ENCODE measurements around the gene TAF1C. TPM values are rescaled to one million over a fixed set of nuclear protein-coding genes. Genes with fewer than 3 reads are reported as not detected.
A peak's percentile ranks its signal among the peaks of the same experiment; 100 is the strongest.

The TAF1C gene
- total and polyA plus RNA-seq, 7 donors: 5.4 to 49.0 (median 20.7) TPM

DNA sequence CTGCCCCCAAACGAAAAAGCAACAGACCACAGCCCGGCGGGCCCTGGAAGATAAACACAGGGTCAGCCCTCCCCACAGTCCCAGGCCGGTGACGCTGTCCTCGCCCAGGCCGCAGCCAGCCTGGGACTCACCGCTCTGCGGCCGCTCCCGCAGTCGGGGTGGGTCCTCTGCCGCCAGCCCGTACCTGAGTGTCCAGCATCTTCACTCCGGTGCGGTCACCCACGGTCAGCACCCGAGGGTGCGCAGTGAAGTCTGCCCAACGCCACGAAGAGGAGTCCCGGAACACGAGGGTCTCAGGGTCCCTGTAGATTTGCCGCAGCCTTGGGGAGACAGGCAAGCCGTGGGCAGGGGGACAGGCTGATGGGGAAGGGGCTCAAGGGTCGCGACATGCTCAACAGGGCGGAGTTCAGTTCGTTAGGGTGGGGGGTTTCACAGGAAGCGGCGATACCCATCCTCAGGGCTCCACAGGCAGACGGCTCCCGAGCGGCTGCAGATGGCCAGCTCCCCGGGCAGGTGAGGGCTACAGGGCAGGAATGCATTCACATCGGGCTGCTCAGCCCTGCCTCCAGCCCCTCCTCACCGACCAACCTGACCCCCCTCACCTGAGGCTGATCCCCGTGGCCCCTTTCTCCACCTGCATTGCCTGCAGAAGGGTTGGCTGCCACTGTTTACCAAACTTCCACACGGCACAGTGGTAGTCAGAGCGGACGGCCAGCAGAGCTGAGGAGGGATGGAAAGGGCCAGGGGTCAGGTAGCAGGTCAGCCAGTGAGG is 5.5 kb downstream of the TAF1C start:
- 94 to 95% methylated on average over 41 of the region's 41 CpGs for WGBS, 2 donors
- Histone ChIP-seq H3K4me3 (no peak overlapping the region), H3K4me1 (peaks cover 0 to 36% (median 34%) of the 10 kb centered on the region in 4 donors), H3K36me3 (peaks cover 5 to 63% (median 42%) of the 10 kb centered on the region in 4 donors), H3K9me3 (no peaks in the 10 kb centered on the region), H3K27ac (no peak overlapping the region), H3K27me3 (no peaks in the 10 kb centered on the region)
- intact Hi-C loops (cut with DNase I): loop anchor here (10.0 kb wide), 3 partner anchors 303 to 433 kb away; partner anchors contain the start of gene COTL1
- no peak for DNase-seq
- TF ChIP-seq POLR2AphosphoS5 (IDR thresholded peaks at IDR 0.05): no peak
- TF ChIP-seq, protein P1, sequence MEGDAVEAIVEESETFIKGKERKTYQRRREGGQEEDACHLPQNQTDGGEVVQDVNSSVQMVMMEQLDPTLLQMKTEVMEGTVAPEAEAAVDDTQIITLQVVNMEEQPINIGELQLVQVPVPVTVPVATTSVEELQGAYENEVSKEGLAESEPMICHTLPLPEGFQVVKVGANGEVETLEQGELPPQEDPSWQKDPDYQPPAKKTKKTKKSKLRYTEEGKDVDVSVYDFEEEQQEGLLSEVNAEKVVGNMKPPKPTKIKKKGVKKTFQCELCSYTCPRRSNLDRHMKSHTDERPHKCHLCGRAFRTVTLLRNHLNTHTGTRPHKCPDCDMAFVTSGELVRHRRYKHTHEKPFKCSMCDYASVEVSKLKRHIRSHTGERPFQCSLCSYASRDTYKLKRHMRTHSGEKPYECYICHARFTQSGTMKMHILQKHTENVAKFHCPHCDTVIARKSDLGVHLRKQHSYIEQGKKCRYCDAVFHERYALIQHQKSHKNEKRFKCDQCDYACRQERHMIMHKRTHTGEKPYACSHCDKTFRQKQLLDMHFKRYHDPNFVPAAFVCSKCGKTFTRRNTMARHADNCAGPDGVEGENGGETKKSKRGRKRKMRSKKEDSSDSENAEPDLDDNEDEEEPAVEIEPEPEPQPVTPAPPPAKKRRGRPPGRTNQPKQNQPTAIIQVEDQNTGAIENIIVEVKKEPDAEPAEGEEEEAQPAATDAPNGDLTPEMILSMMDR (IDR thresholded peaks at IDR 0.05): no peak

DNA sequence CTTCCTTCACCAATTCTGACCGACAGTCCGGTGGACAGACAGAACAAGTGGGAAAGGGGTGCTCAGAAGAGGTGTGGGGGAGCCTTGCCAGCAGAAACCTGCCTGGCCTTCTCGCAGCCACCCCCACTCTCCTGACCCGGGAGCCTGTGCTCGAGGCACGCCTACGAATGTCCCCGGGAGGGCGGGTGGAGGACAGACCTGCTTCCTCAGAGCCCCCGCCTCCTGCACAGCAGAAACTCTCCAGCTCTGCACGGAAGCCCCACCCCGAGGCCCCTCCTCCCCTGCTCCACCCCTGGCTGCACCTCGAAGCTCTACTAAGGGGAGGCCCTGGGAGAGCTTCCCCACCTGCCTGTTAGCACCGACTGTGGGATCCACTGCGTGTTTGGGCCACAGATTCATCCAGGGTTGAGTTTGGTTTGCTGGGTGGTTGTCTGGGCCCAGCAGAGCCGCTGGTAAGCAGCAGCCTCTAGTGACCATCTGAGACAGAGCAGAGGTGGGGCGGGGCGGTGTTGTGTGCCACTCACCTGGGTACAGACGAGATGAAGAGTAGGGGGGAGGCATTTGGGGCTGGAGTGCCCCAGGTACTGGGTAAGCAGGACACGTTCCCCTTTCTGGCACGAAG is 6.2 kb downstream of the TAF1C start:
- peaks cover 5 to 63% (median 42%) of the 10 kb centered on the region in 4 donors for H3K36me3 ChIP-seq
- WGBS, 2 donors: 76 to 84% methylated on average over 21 of the region's 21 CpGs
- intact Hi-C loops (cut with DNase I): loop anchor here (10.0 kb wide), 3 partner anchors 304 to 434 kb away; partner anchors contain the start of gene COTL1
- TF ChIP-seq EP300 (IDR thresholded peaks at IDR 0.05): no peak
- TF ChIP-seq POLR2A (IDR thresholded peaks at IDR 0.05): no peak
- TF ChIP-seq, protein P1 (IDR thresholded peaks at IDR 0.05): no peak
- TF ChIP-seq POLR2AphosphoS5 (IDR thresholded peaks at IDR 0.05): no peak
- H3K27me3 ChIP-seq: no peaks in the 10 kb centered on the region
- H3K27ac ChIP-seq: no peak overlapping the region
- DNase-seq: no peak
- no peaks in the 10 kb centered on the region for H3K9me3 ChIP-seq
- H3K4me1 ChIP-seq: peaks cover 0 to 34% (median 33%) of the 10 kb centered on the region in 4 donors
- no peak overlapping the region for H3K4me3 ChIP-seq

DNA sequence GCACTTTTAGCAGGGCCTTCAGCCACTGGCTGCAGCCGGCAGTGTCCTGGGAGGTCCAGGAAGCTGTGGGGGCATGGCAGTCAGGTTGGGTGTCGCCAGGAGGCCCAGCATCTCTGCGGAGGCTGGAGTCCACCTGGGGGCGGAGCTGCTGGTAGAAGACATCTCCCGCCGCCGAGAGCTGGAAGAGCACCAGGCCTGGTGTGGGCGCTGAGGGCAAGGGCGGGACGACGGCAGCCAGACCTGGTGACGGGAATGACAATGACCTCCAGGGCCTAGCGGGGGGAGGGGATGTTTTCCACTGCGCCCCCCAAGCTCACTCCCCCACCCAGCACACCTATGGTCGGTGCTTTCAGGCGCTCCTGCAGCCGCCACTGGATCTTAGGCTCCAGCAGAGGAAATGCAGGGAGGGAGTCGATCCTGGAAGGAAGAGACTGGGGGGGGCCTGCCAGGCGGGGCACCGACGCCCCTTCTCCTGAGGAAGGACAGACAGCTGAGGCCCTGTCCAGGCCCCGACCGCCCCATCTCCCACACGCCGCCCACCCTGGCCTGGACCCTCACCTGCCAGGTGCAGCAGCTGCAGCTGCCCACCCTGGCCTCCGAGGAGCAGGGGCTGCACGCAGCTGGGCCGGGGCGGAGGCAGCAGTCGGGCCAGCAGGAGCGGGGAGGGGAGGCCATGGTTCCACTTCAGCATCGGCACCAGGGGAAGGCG is 7.1 kb downstream of the TAF1C start:
- intact Hi-C loops (cut with DNase I): loop anchor here (10.0 kb wide), 3 partner anchors 305 to 435 kb away; partner anchors contain the start of gene COTL1
- H3K27me3 ChIP-seq: no peaks in the 10 kb centered on the region
- WGBS, 2 donors: 89% methylated on average over 33 of the region's 33 CpGs
- no peak for TF ChIP-seq POLR2A (IDR thresholded peaks at IDR 0.05)
- TF ChIP-seq, protein P1 (IDR thresholded peaks at IDR 0.05): no peak
- no peak for TF ChIP-seq EP300 (IDR thresholded peaks at IDR 0.05)
- TF ChIP-seq POLR2AphosphoS5 (IDR thresholded peaks at IDR 0.05): no peak
- H3K36me3 ChIP-seq: peaks cover 5 to 63% (median 42%) of the 10 kb centered on the region in 4 donors
- peaks cover 0 to 36% (median 30%) of the 10 kb centered on the region in 4 donors for H3K4me1 ChIP-seq
- no peak overlapping the region for H3K4me3 ChIP-seq
- H3K27ac ChIP-seq: no peak overlapping the region
- DNase-seq: no peak
- no peaks in the 10 kb centered on the region for H3K9me3 ChIP-seq

DNA sequence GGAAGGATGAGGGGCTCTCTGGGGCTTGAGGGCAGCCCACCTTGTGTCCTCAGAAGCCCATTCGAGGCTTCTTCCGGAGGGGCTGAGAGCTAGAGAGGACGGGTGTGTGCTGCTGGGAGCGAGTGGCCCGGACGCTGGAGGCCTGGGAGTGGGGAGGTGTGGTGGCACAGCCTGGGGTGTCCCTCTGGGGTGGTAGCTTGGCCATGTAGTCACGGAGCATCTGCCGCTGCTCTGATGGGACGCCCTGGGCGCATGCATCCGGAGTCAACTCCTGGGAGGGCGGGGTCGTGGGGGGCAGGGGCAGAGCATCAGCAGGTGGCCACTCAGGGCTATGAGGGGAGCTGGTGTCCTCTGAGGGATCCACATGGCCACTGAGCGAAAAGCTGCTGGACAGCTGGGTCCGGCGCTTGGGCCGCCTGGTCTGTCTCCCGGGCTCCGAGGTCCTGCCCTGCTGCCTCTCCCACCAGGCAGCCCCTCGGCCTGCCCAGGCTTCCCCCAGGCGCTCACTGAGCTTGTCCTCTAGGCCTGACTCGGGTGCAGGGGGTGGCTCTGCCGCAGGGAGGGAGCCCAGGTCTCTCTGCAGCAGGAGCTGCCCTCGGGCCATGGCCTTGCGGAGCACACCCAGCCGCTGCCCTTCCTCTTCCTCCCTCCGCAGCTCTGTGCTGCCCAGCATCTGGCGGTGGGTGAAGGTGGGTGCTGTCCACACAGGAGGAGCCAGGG is 7.8 kb downstream of the TAF1C start:
- H3K4me1 ChIP-seq: peaks cover 0 to 36% (median 29%) of the 10 kb centered on the region in 4 donors
- 93 to 95% methylated on average over 28 of the region's 28 CpGs for WGBS, 2 donors
- H3K27ac ChIP-seq: peak overlapping the region in 2 of 4 donors; percentile 76 to 78
- H3K4me3 ChIP-seq: no peak overlapping the region
- intact Hi-C loops (cut with DNase I): no loop called here
- DNase-seq: no peak
- TF ChIP-seq, protein P1 (IDR thresholded peaks at IDR 0.05): no peak
- TF ChIP-seq POLR2AphosphoS5 (IDR thresholded peaks at IDR 0.05) (no peak), EP300 (IDR thresholded peaks at IDR 0.05) (no peak), POLR2A (IDR thresholded peaks at IDR 0.05) (no peak)
- no peaks in the 10 kb centered on the region for H3K9me3 ChIP-seq
- H3K36me3 ChIP-seq: peaks cover 5 to 58% (median 42%) of the 10 kb centered on the region in 4 donors
- H3K27me3 ChIP-seq: no peaks in the 10 kb centered on the region

Measured in sigmoid colon (tissue), 7 donors.